Smooth muscle cell of the coronary artery (primary cell): ENCODE data around the gene MRGPRX2. TPM values are rescaled to one million over a fixed set of nuclear protein-coding genes. Genes with fewer than 3 reads are reported as not detected.

Source experiments
- total RNA-seq: library from RNA; depleted of rRNA; stranded (reverse); fragments of >200 nt; gene quantifications from 2 replicates; pipeline ENCODE4 v1.2.3, GENCODE V29; 2014; ENCODE audit warnings: low replicate concordance

The MRGPRX2 gene
- not detected in 2 replicates for total RNA-seq

DNA sequence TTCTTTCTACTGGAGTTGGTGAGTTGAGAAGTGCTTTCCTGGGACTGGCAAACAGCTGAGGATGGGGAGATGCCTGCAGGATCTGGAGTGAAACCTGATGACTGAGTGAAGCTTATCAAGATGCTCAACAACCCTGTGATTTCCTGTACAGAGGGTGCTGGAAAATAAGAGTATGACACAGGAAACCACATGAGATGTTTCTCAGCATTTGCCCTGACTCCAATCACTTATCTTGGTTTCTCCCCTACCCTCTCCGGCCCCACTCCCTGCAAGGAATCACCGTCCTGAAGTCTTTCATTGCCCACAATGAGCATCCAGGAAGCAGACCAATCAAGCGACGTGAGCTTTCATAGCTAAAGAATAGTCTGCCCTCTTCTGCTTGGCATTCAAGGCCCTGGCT, at the start of gene MRGPRX2:
Gene MRGPRX2 (minus strand): TSS at position 89 of the 400 bp plus-strand sequence. CDS start 4,315 bp downstream, outside the sequence.

Other genes with a start within 250 kb of the MRGPRX2 start
- not detected in 2 replicates for gene MRGPRX1, start 121.3 kb downstream of the MRGPRX2 start, total RNA-seq
- 9.4 and 14.7 TPM in 2 replicates for gene ZDHHC13, start 56.5 kb upstream of the MRGPRX2 start, total RNA-seq
- not detected in 2 replicates for gene CSRP3, start 141.3 kb upstream of the MRGPRX2 start, total RNA-seq
- 0.08 TPM in 1 of 2 replicates, not detected in the other for gene E2F8, start 180.2 kb upstream of the MRGPRX2 start, total RNA-seq